PC-3 (cell line): ENCODE measurements around the gene RFX4. TPM values are rescaled to one million over a fixed set of nuclear protein-coding genes. Genes with fewer than 3 reads are reported as not detected.

Experiments
- ATAC-seq: fragments of 200-7000 bp; cut with Tn5 transposase; 2 replicates; pipeline ENCODE4 v1.9.1; 2020; ENCODE audit warnings: mild to moderate bottlenecking, moderate library complexity
- BruUV-seq: library from RNA; stranded (reverse); fragments of 400-500 nt; replicated peaks from 2 replicates; lab custom pipeline; 2021; lab: Mats Ljungman, UMichigan
- CTCF ChIA-PET: fragments of 300-600 bp; sonication (Branson Sonifier 250); formaldehyde crosslinking; loops from one replicate; lab custom pipeline; 2022; ENCODE audit warnings: antibody characterized with exemption; lab: Charles Lee
- POLR2A ChIA-PET: fragments of 300-600 bp; sonication (Branson Sonifier 250); formaldehyde crosslinking; loops from one replicate; lab custom pipeline; 2022; ENCODE audit warnings: antibody characterized with exemption; ENCODE audit not compliant: unreplicated experiment; lab: Charles Lee
- DNase-seq: peaks from one replicate; pipeline ENCODE4 v3.0.0-alpha.2; 2015
- H2AFZ ChIP-seq: fragments of 300-600 bp; sonication (generic); 2 replicates; pipeline ENCODE4 v1.6.0; 2016; ENCODE audit warnings: antibody characterized with exemption, low read length
- H3F3A ChIP-seq: fragments of 300-600 bp; sonication (generic); one replicate; pipeline ENCODE4 v1.6.0; 2017; ENCODE audit warnings: antibody characterized with exemption, low read length, control low read depth, mild to moderate bottlenecking; ENCODE audit not compliant: unreplicated experiment
- H3K27ac ChIP-seq: fragments of 300-600 bp; sonication (generic); 2 replicates; pipeline ENCODE4 v1.5.1; 2016; ENCODE audit warnings: mild to moderate bottlenecking, low read length
- H3K27me3 ChIP-seq: fragments of 300-600 bp; sonication (generic); 2 replicates; pipeline ENCODE4 v1.6.1; 2016; ENCODE audit warnings: low read length, mixed read lengths
- H3K36me3 ChIP-seq: fragments of 300-600 bp; sonication (generic); 2 replicates; pipeline ENCODE4 v1.6.1; 2016; ENCODE audit warnings: low read depth, mixed run types, low read length, mixed read lengths
- H3K4me1 ChIP-seq: fragments of 300-600 bp; sonication (generic); 2 replicates; pipeline ENCODE4 v1.5.1; 2016; ENCODE audit warnings: low read length; ENCODE audit not compliant: insufficient read depth
- H3K4me2 ChIP-seq: fragments of 300-600 bp; sonication (generic); 2 replicates; pipeline ENCODE4 v1.6.0; 2016; ENCODE audit warnings: low read length
- H3K4me3 ChIP-seq: fragments of 300-600 bp; sonication (generic); 2 replicates; pipeline ENCODE4 v1.5.1; 2016; ENCODE audit warnings: mild to moderate bottlenecking, low read length, mixed read lengths
- H3K79me2 ChIP-seq: fragments of 300-600 bp; sonication (generic); 2 replicates; pipeline ENCODE4 v1.6.1; 2017; ENCODE audit warnings: low read length, mixed read lengths
- H3K9ac ChIP-seq: fragments of 300-600 bp; sonication (generic); 2 replicates; pipeline ENCODE4 v1.6.0; 2016; ENCODE audit warnings: mild to moderate bottlenecking, low read length
- H3K9me2 ChIP-seq: fragments of 300-600 bp; sonication (generic); replicated peaks from 2 replicates; pipeline ENCODE4 v1.6.1; 2016; ENCODE audit warnings: mixed run types, low read length, mixed read lengths
- H3K9me3 ChIP-seq: fragments of 300-600 bp; sonication (generic); 2 replicates; pipeline ENCODE4 v1.6.1; 2016; ENCODE audit warnings: low read length, mixed read lengths
- H4K20me1 ChIP-seq: fragments of 300-600 bp; sonication (generic); 2 replicates; pipeline ENCODE4 v1.6.1; 2016; ENCODE audit warnings: low read length, mixed read lengths
- CTCF ChIP-seq: fragments of 300-600 bp; sonication (generic); conservative IDR thresholded peaks from 2 replicates; pipeline ENCODE4 v1.5.1; 2017; ENCODE audit warnings: antibody characterized with exemption, low read depth, mild to moderate bottlenecking, low read length
- EZH2 ChIP-seq: fragments of 300-600 bp; sonication (generic); IDR thresholded peaks from one replicate; pipeline ENCODE4 v1.6.1; 2017; ENCODE audit warnings: antibody characterized with exemption, mild to moderate bottlenecking, low read length; ENCODE audit not compliant: unreplicated experiment
- EZH2phosphoT487 ChIP-seq: fragments of 300-600 bp; sonication (generic); IDR thresholded peaks from 2 replicates; pipeline ENCODE4 v1.6.1; 2018; ENCODE audit warnings: mild to moderate bottlenecking, antibody characterized with exemption, low read length, borderline replicate concordance
- intact Hi-C: fragments of 100-400 bp; cut with micrococcal nuclease; formaldehyde crosslinking; loops from 2 replicates; pipeline ENCODE4 v1.9.0; 2023
- total RNA-seq: library from RNA; depleted of rRNA; stranded (reverse); fragments of >200 nt; gene quantifications from 2 replicates; pipeline ENCODE4 v1.2.3, GENCODE V29; 2014

The RFX4 gene
- total RNA-seq, 1 experiment from 2014 or later: not detected

GRCh38 chr12:106663385-106663784, 80.6 kb downstream of the RFX4 start:
- no peaks in the 10 kb centered on the region for H3K4me1 ChIP-seq
- CTCF ChIA-PET: no interaction called here
- H3K9me3 ChIP-seq: peaks cover 11% of the 10 kb centered on the region
- H3K4me2 ChIP-seq: no peak overlapping the region
- no peak overlapping the region for H3K9ac ChIP-seq
- intact Hi-C loops: loop anchor here (10.0 kb wide), 1 partner anchor 251 kb away; no protein-coding TSS in a partner anchor
- H3K27me3 ChIP-seq: peaks cover 34% of the 10 kb centered on the region
- no peaks in the 10 kb centered on the region for H3K36me3 ChIP-seq
- no peaks in the 10 kb centered on the region for H3F3A ChIP-seq
- ATAC-seq (no peak), DNase-seq (no peak)
- no peaks in the 10 kb centered on the region for H3K9me2 ChIP-seq
- no peak overlapping the region for H3K4me3 ChIP-seq
- BruUV-seq: no TSS peak
- no peaks in the 10 kb centered on the region for H3K79me2 ChIP-seq
- no peak overlapping the region for H2AFZ ChIP-seq
- POLR2A ChIA-PET: no interaction called here
- H3K27ac ChIP-seq: no peak overlapping the region
- TF ChIP-seq CTCF: no peak
- no peak for TF ChIP-seq EZH2phosphoT487
- no peak for TF ChIP-seq EZH2
- no peaks in the 10 kb centered on the region for H4K20me1 ChIP-seq

GRCh38 chr12:106669216-106669615, 86.4 kb downstream of the RFX4 start:
- no peak for DNase-seq
- Histone ChIP-seq H3K27me3 (peaks cover 78% of the 10 kb centered on the region), H4K20me1 (no peaks in the 10 kb centered on the region), H3K36me3 (no peaks in the 10 kb centered on the region), H2AFZ (no peak overlapping the region), H3K4me3 (no peak overlapping the region), H3K27ac (no peak overlapping the region), H3K9ac (no peak overlapping the region), H3F3A (no peaks in the 10 kb centered on the region), H3K9me3 (no peaks in the 10 kb centered on the region), H3K4me2 (no peak overlapping the region), H3K4me1 (no peaks in the 10 kb centered on the region), H3K9me2 (no peaks in the 10 kb centered on the region), H3K79me2 (no peaks in the 10 kb centered on the region)
- POLR2A ChIA-PET: no interaction called here
- intact Hi-C loops: loop anchor here (10.0 kb wide), 1 partner anchor 246 kb away; no protein-coding TSS in a partner anchor
- no TSS peak for BruUV-seq
- ATAC-seq: no peak
- TF ChIP-seq CTCF (no peak), EZH2 (no peak), EZH2phosphoT487 (no peak)
- CTCF ChIA-PET: no interaction called here

GRCh38 chr12:106670131-106670530, 87.3 kb downstream of the RFX4 start:
- Histone ChIP-seq H3K9me2 (no peaks in the 10 kb centered on the region), H4K20me1 (no peaks in the 10 kb centered on the region), H3K36me3 (no peaks in the 10 kb centered on the region), H3K4me2 (no peak overlapping the region), H3K27me3 (peaks cover 81% of the 10 kb centered on the region), H3K9ac (no peak overlapping the region), H3K9me3 (no peaks in the 10 kb centered on the region), H3K27ac (no peak overlapping the region), H3F3A (no peaks in the 10 kb centered on the region), H3K4me3 (no peak overlapping the region), H3K4me1 (no peaks in the 10 kb centered on the region), H3K79me2 (no peaks in the 10 kb centered on the region), H2AFZ (no peak overlapping the region)
- no peak for DNase-seq
- TF ChIP-seq CTCF: no peak
- TF ChIP-seq EZH2: no peak
- TF ChIP-seq EZH2phosphoT487: no peak
- no peak for ATAC-seq
- intact Hi-C loops: no loop called here
- CTCF ChIA-PET: no interaction called here
- POLR2A ChIA-PET: no interaction called here
- no TSS peak for BruUV-seq
